Liver (tissue), 9 donors: ENCODE results near the gene RARRES2. TPM values are rescaled to one million over a fixed set of nuclear protein-coding genes. Genes with fewer than 3 reads are reported as not detected.

ENCODE experiments used
- DNase-seq: peaks from one replicate; pipeline ENCODE4 v3.0.0-alpha.2; 2017; ENCODE audit warnings: low spot score
- H3K27ac ChIP-seq, 2 donors: one replicate each; pipeline ENCODE4 v1.7.0; 2013; ENCODE audit warnings: inconsistent platforms in 2 of 2, low read length in 2 of 2, control low read depth in 1 of 2, low read depth in 1 of 2, mild to moderate bottlenecking in 1 of 2
- H3K27me3 ChIP-seq, 4 donors: one replicate each; pipeline versions ENCODE4 v1.6.1 to v1.7.0; 2013; ENCODE audit warnings: low read length in 3 of 4, inconsistent platforms in 1 of 4, mild to moderate bottlenecking in 1 of 4, moderate library complexity in 1 of 4; ENCODE audit not compliant: control insufficient read depth in 4 of 4, insufficient read depth in 4 of 4
- H3K36me3 ChIP-seq, 4 donors: one replicate each; pipeline versions ENCODE4 v1.6.1 to v1.7.0; 2013; ENCODE audit warnings: low read length in 3 of 4, mild to moderate bottlenecking in 3 of 4, low read depth in 1 of 4, moderate library complexity in 1 of 4; ENCODE audit not compliant: control insufficient read depth in 4 of 4, insufficient read depth in 3 of 4
- H3K4me1 ChIP-seq, 4 donors: one replicate each; pipeline versions ENCODE4 v1.6.1 to v1.7.0; 2013; ENCODE audit warnings: low read length in 3 of 4, mild to moderate bottlenecking in 3 of 4, moderate library complexity in 1 of 4; ENCODE audit not compliant: control insufficient read depth in 4 of 4, insufficient read depth in 4 of 4
- H3K4me3 ChIP-seq, 3 donors: one replicate each; pipeline versions ENCODE4 v1.6.1 to v1.7.0; 2013; ENCODE audit warnings: low read length in 3 of 3, control low read depth in 1 of 3, low read depth in 1 of 3, mild to moderate bottlenecking in 1 of 3
- H3K9ac ChIP-seq, 2 donors: one replicate each; pipeline ENCODE4 v1.7.0; 2013; ENCODE audit warnings: low read length in 2 of 2, mild to moderate bottlenecking in 2 of 2, moderate library complexity in 2 of 2, control low read depth in 1 of 2, low read depth in 1 of 2
- H3K9me3 ChIP-seq, 4 donors: one replicate each; pipeline versions ENCODE4 v1.6.1 to v1.7.0; 2013; ENCODE audit warnings: low read length in 3 of 4; ENCODE audit not compliant: control insufficient read depth in 4 of 4
- ATF3 ChIP-seq: IDR thresholded peaks from 2 replicates; pipeline ENCODE4 v1.6.1; 2016; ENCODE audit warnings: antibody characterized with exemption
- CTCF ChIP-seq: fragments of 150-350 bp; IDR thresholded peaks from 2 replicates; pipeline ENCODE4 v1.5.1; 2017; ENCODE audit warnings: improper control_type of control experiment, low read depth, low read length; ENCODE audit not compliant: missing input control
- EGR1 ChIP-seq, 2 donors: IDR thresholded peaks; 2 replicates each; pipeline ENCODE4 v1.6.1; 2016 to 2018; ENCODE audit warnings: antibody characterized with exemption in 2 of 2, low read depth in 2 of 2
- FOXA1 ChIP-seq: IDR thresholded peaks from 2 replicates; pipeline ENCODE4 v1.6.1; 2016; ENCODE audit warnings: antibody characterized with exemption
- FOXA2 ChIP-seq: IDR thresholded peaks from 2 replicates; pipeline ENCODE4 v1.6.1; 2016; ENCODE audit warnings: antibody characterized with exemption
- GABPA ChIP-seq, 2 donors: IDR thresholded peaks in 1 of 2; conservative IDR thresholded peaks in 1 of 2; 2 replicates each; pipeline ENCODE4 v1.6.1; 2016; ENCODE audit warnings: antibody characterized with exemption in 2 of 2, mild to moderate bottlenecking in 1 of 2, moderate library complexity in 1 of 2
- HNF4A ChIP-seq, 2 donors: conservative IDR thresholded peaks; 2 replicates each; pipeline ENCODE4 v1.6.1; 2016; ENCODE audit warnings: antibody characterized with exemption in 2 of 2, mild to moderate bottlenecking in 2 of 2
- HNF4G ChIP-seq: IDR thresholded peaks from 2 replicates; pipeline ENCODE4 v1.6.1; 2016; ENCODE audit warnings: antibody characterized with exemption
- JUND ChIP-seq, 2 donors: IDR thresholded peaks; 2 replicates each; pipeline ENCODE4 v1.6.1; 2016; ENCODE audit warnings: antibody characterized with exemption in 2 of 2
- MAX ChIP-seq: IDR thresholded peaks from 2 replicates; pipeline ENCODE4 v1.6.1; 2016; ENCODE audit warnings: antibody characterized with exemption
- NR2F2 ChIP-seq: IDR thresholded peaks from 2 replicates; pipeline ENCODE4 v1.6.1; 2016; ENCODE audit warnings: antibody characterized with exemption
- RAD21 ChIP-seq, 2 donors: IDR thresholded peaks; 2 replicates each; pipeline ENCODE4 v1.6.1; 2016; ENCODE audit warnings: antibody characterized with exemption in 2 of 2, mild to moderate bottlenecking in 2 of 2
- REST ChIP-seq: IDR thresholded peaks from 2 replicates; pipeline ENCODE4 v1.6.1; 2016; ENCODE audit warnings: antibody characterized with exemption, mild to moderate bottlenecking
- RXRA ChIP-seq, 2 donors: IDR thresholded peaks; 2 replicates each; pipeline ENCODE4 v1.6.1; 2017 to 2018; ENCODE audit warnings: antibody characterized with exemption in 2 of 2, mild to moderate bottlenecking in 1 of 2
- SP1 ChIP-seq: IDR thresholded peaks from 2 replicates; pipeline ENCODE4 v1.6.1; 2018; ENCODE audit warnings: antibody characterized with exemption, mild to moderate bottlenecking
- TAF1 ChIP-seq: conservative IDR thresholded peaks from 2 replicates; pipeline ENCODE4 v1.6.1; 2016; ENCODE audit warnings: antibody characterized with exemption, mild to moderate bottlenecking
- YY1 ChIP-seq: IDR thresholded peaks from 2 replicates; pipeline ENCODE4 v1.6.1; 2016; ENCODE audit warnings: antibody characterized with exemption, mild to moderate bottlenecking
- ZBTB33 ChIP-seq: IDR thresholded peaks from 2 replicates; pipeline ENCODE4 v1.6.1; 2016; ENCODE audit warnings: antibody characterized with exemption
- WGBS: extraction: QIAGEN DNeasy Blood & Tissue Kit; methylation state at CpG from one replicate; pipeline ENCODE4 v1.1.7; 2013; 5-methylcytosine and 5-hydroxymethylcytosine counted together
- polyA plus RNA-seq, 2 donors: library from polyadenylated mRNA; stranded (reverse) in 1 of 2; unstranded in 1 of 2; fragments of 200-250 nt in 1 of 2; fragments of >200 nt in 1 of 2; fragmentation: Nextera tagmentation in 1 of 2; extraction: Ambion mirVana in 1 of 2; gene quantifications; one replicate each; pipeline versions ENCODE4 v1.2.1 to v1.2.3, GENCODE V29; 2013 to 2015
- total RNA-seq, 2 donors: library from RNA; depleted of rRNA; stranded (reverse); fragments of >200 nt; gene quantifications; one replicate each; pipeline ENCODE4 v1.2.3, GENCODE V29; 2014
- donor health status: healthy.
- donor health status: healthy.
- donor health status: healthy.
- donor health status: healthy.
- donor health status: healthy.

The RARRES2 gene
- total and polyA plus RNA-seq, 4 donors = 149 to 1,915 (median 842) TPM

GRCh38 chr7:150379441-150380379 lies 38.3 kb upstream of the RARRES2 start:
- Histone ChIP-seq H3K4me1 (peaks cover 20 to 61% (median 56%) of the 10 kb centered on the region in 4 donors), H3K27ac (peak overlapping the region; percentile 78 to 80), H3K27me3 (no peaks in the 10 kb centered on the region), H3K36me3 (no peaks in the 10 kb centered on the region), H3K9ac (peak overlapping the region; percentile 2 to 77), H3K4me3 (peak overlapping the region; percentile 73 to 77 (median 74)), H3K9me3 (no peaks in the 10 kb centered on the region)
- peak; percentile 44 for DNase-seq
- WGBS = 10% methylated on average over 52 of the region's 52 CpGs
- TF ChIP-seq RXRA (IDR thresholded peaks at IDR 0.05) (no peak), NR2F2 (no peak), FOXA1 (no peak), HNF4G (no peak), MAX (no peak), REST (no peak), CTCF (no peak), ATF3 (no peak), EGR1 (IDR thresholded peaks at IDR 0.05; ENCODE audit: low read depth in 2 of 2) (no peak), GABPA (IDR thresholded peaks at IDR 0.05 in 1 of 2, conservative IDR thresholded peaks at IDR 0.05 in 1 of 2) (no peak), FOXA2 (no peak), JUND (IDR thresholded peaks at IDR 0.05) (no peak), RAD21 (IDR thresholded peaks at IDR 0.05) (no peak), HNF4A (conservative IDR thresholded peaks at IDR 0.05) (no peak), YY1 (no peak), ZBTB33 (no peak), TAF1 (no peak), SP1 (no peak)
